Heart left ventricle (tissue), 16 donors: ENCODE measurements around the gene CASZ1. TPM values are rescaled to one million over a fixed set of nuclear protein-coding genes. Genes with fewer than 3 reads are reported as not detected.

Experiments used
- ATAC-seq, 4 donors: fragments of 200-7000 bp; cut with Tn5 transposase; one replicate each; pipeline ENCODE4 v1.9.1; 2020 to 2022; ENCODE audit warnings: moderate library complexity in 4 of 4, mild to moderate bottlenecking in 3 of 4, moderate number of reproducible peaks in 1 of 4
- DNase-seq, 5 donors: peaks; one replicate each; pipeline ENCODE4 v3.0.0-alpha.2; 2020
- H3K27ac ChIP-seq, 12 donors: fragments of 200-600 bp; sonication (generic) in 4 of 12; one replicate each; pipeline versions ENCODE4 v1.5.0 to v1.8.0; 2016 to 2022; ENCODE audit warnings: mild to moderate bottlenecking in 2 of 12
- H3K27me3 ChIP-seq, 9 donors: fragments of 200-600 bp; sonication (generic) in 2 of 9; one replicate each; pipeline versions ENCODE4 v1.5.1 to v1.8.0; 2016 to 2022; ENCODE audit warnings: mild to moderate bottlenecking in 3 of 9
- H3K36me3 ChIP-seq, 9 donors: fragments of 200-600 bp; sonication (generic) in 2 of 9; one replicate each; pipeline versions ENCODE4 v1.5.0 to v1.8.0; 2018 to 2022; ENCODE audit warnings: mild to moderate bottlenecking in 2 of 9
- H3K4me1 ChIP-seq, 12 donors: fragments of 200-600 bp; sonication (generic) in 4 of 12; one replicate each; pipeline versions ENCODE4 v1.5.0 to v1.8.0; 2016 to 2022; ENCODE audit warnings: mild to moderate bottlenecking in 3 of 12
- H3K4me3 ChIP-seq, 12 donors: fragments of 200-600 bp; sonication (generic) in 4 of 12; one replicate each; pipeline versions ENCODE4 v1.5.0 to v1.8.0; 2017 to 2022; ENCODE audit warnings: mild to moderate bottlenecking in 9 of 12, moderate library complexity in 4 of 12
- H3K9me3 ChIP-seq, 12 donors: fragments of 200-600 bp; sonication (generic) in 4 of 12; one replicate each; pipeline versions ENCODE4 v1.5.0 to v1.8.0; 2016 to 2022; ENCODE audit warnings: mild to moderate bottlenecking in 1 of 12
- POLR2A ChIP-seq, 2 donors: fragments of 450-650 bp; IDR thresholded peaks; one replicate each; pipeline ENCODE4 v1.6.1; 2017; ENCODE audit warnings: antibody characterized with exemption in 2 of 2, mild to moderate bottlenecking in 2 of 2, moderate library complexity in 2 of 2
- WGBS, 4 donors: extraction: QIAGEN DNeasy Blood & Tissue Kit in 2 of 4; methylation state at CpG; one replicate each; pipeline versions ENCODE4 v1.1.5 to v1.1.7; 2013 to 2018; 5-methylcytosine and 5-hydroxymethylcytosine counted together
- intact Hi-C, 10 donors: fragments of 100-400 bp; cut with DNase I; formaldehyde crosslinking; loops; one replicate each; pipeline versions ENCODE4 v1.11.1 to v1.14.2; 2022
- polyA plus RNA-seq, 2 donors: library from polyadenylated mRNA; stranded (reverse); fragments of 200-250 nt; gene quantifications; one replicate each; pipeline ENCODE4 v1.2.3, GENCODE V29; 2013
- total RNA-seq, 9 donors: library from RNA; depleted of rRNA in 2 of 9; stranded (reverse); fragments of >200 nt in 2 of 9; fragmentation: NEBNext Ultra II Directional in 3 of 9; extraction: Animal tissue kit (Norgen Biotek cat#: 25700) in 3 of 9; gene quantifications; one replicate each; pipeline versions ENCODE4 v1.1.0 to v1.2.4, GENCODE V29; 2016 to 2023
- TF ChIP-seq, protein P1 (sequence below), 12 donors: fragments of 200-600 bp; sonication (generic) in 4 of 12; IDR thresholded peaks; one replicate each; pipeline versions ENCODE4 v1.5.0 to v1.8.0; 2018 to 2022; ENCODE audit warnings: antibody characterized with exemption in 12 of 12, mild to moderate bottlenecking in 5 of 12
- donor health status: ischemic (EF 13 %, LVEDD 7.1; RV severe dilation, severe dysfunction).
- donor health status: healthy with polysubstance abuse.
- donor health status: DM: no; HTN: yes; CAD: no.
- donor health status: DM: no; HTN: no; CAD: no.
- donor health status: ischemic (EF 25% LVEDD 6.9; RV normal size, moderate dysfunction).
- donor health status: ischemic (EF 25% LVEDD 5.7; RV mildly dilated, moderate dysfunction).
- donor health status: healthy.
- donor health status: DM: yes; HTN: yes; CAD: no.
- donor health status: ischemic (EF 35%, LVEDD 5.7; RV mildly dilated, moderate dysfunction).
- donor health status: nonischemic (EF 11% LVEDD 7.7; RV severe dilation, severe dysfunction).
- donor health status: DM: yes; HTN: yes; CAD: no.
- donor health status: PGD.
- donor health status: ischemic (EF 29% LVEDD 5.4; RV normal size, mild dysfunction).
- donor health status: nonischemic (EF 23%, LVEDD 6.1; RV moderate dilation, normal function).

The CASZ1 gene
- total and polyA plus RNA-seq, 11 donors, result 28.8 to 84.9 (median 55.0) TPM

DNA sequence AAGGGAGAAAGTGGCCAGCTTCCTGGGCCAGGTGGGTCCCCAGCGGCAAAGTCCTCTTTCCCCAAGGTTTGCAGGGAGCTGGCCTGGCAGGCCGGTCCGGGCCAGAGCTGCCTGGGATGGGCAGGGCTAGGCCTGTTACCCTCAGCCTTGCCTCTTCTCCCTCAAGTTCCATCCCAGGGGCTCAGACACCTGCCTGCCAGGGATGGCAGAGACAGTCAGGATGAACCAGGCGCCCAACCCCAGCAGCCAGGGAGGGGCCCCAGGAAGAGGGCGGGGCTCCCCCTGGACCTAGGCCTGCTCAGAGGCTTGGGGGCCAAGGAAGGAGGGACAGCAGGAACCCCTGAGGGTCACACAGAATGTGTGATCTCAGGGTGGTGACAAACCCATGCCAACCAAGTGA is 120.6 kb downstream of the CASZ1 start:
- WGBS, 4 donors, result 61 to 92% (median 86%) methylated on average over 3 to 5 of the region's 5 CpGs
- DNase-seq (no peak), ATAC-seq (no peak)
- no peaks in the 10 kb centered on the region for H3K27me3 ChIP-seq
- TF ChIP-seq POLR2A (IDR thresholded peaks at IDR 0.05), result no peak
- TF ChIP-seq, protein P1, sequence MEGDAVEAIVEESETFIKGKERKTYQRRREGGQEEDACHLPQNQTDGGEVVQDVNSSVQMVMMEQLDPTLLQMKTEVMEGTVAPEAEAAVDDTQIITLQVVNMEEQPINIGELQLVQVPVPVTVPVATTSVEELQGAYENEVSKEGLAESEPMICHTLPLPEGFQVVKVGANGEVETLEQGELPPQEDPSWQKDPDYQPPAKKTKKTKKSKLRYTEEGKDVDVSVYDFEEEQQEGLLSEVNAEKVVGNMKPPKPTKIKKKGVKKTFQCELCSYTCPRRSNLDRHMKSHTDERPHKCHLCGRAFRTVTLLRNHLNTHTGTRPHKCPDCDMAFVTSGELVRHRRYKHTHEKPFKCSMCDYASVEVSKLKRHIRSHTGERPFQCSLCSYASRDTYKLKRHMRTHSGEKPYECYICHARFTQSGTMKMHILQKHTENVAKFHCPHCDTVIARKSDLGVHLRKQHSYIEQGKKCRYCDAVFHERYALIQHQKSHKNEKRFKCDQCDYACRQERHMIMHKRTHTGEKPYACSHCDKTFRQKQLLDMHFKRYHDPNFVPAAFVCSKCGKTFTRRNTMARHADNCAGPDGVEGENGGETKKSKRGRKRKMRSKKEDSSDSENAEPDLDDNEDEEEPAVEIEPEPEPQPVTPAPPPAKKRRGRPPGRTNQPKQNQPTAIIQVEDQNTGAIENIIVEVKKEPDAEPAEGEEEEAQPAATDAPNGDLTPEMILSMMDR (IDR thresholded peaks at IDR 0.05), result no peak
- peaks cover 9 to 100% (median 68%) of the 10 kb centered on the region in 12 donors for H3K4me1 ChIP-seq
- H3K36me3 ChIP-seq, result no peaks in the 10 kb centered on the region
- intact Hi-C loops, result loop anchor here in 3 of 10 donors (5.0 kb wide), 1 partner anchor 121 kb away; the partner anchor contains the start of gene CASZ1 (in 3 of the 3)
- H3K27ac ChIP-seq, result peak overlapping the region in 7 of 12 donors; percentile 23 to 94 (median 67)
- no peaks in the 10 kb centered on the region for H3K9me3 ChIP-seq
- no peak overlapping the region for H3K4me3 ChIP-seq

DNA sequence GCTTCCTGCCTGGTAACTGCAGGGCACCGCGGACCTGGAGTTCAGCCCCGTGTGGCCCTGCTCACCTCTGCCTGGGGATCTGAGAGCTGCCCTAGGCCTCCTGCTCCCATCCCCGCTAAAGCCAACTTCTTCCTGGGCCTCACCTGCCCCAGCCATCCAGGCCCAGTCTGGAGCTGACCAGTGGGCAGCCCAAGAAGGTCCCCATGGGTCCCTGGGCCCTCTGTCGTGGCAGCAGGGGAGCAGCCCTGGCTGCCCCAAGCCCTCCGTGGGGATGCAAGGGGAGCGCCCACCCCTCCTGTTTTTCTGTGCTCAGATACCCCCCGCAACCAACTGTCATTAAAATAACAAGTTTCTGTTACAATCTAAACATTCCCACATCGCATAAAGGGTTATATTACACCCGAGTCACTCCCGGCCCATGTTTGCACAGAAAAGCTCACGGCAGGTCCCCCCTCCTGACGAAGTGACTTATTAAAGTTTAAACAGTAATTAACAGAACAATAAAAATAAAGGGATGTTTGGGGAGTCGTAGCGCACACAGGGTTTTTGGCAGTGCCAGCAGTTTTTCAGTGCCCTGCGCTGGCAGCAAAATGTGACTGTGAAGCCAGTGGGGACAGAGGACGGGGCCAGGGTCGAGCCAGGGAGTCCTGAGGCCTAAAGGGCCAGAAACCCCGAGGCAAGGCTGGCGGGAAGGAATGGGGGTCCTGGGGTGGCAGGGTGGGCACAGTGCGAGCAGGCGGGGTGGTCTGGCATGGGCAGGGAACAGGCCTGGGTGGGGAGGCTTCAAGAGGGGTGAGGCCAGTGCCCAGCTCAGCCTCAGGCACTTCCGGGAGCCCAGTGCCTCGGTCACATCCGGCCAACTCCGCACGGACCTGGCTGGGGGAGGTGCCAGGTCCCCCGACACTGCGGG is 121.5 kb downstream of the CASZ1 start:
- intact Hi-C loops, result loop anchor here in 3 of 10 donors (5.0 kb wide), 1 partner anchor 122 kb away; the partner anchor contains the start of gene CASZ1 (in 3 of the 3)
- 60 to 71% (median 69%) methylated on average over 23 to 29 of the region's 29 CpGs for WGBS, 4 donors
- Histone ChIP-seq H3K27me3 (no peaks in the 10 kb centered on the region), H3K27ac (peak overlapping the region in 9 of 12 donors; percentile 8 to 94 (median 46)), H3K4me3 (no peak overlapping the region), H3K4me1 (peaks cover 9 to 99% (median 61%) of the 10 kb centered on the region in 12 donors), H3K9me3 (no peaks in the 10 kb centered on the region), H3K36me3 (no peaks in the 10 kb centered on the region)
- no peak for DNase-seq
- TF ChIP-seq POLR2A (IDR thresholded peaks at IDR 0.05), result no peak
- TF ChIP-seq, protein P1 (IDR thresholded peaks at IDR 0.05), result no peak
- ATAC-seq, result no peak

DNA sequence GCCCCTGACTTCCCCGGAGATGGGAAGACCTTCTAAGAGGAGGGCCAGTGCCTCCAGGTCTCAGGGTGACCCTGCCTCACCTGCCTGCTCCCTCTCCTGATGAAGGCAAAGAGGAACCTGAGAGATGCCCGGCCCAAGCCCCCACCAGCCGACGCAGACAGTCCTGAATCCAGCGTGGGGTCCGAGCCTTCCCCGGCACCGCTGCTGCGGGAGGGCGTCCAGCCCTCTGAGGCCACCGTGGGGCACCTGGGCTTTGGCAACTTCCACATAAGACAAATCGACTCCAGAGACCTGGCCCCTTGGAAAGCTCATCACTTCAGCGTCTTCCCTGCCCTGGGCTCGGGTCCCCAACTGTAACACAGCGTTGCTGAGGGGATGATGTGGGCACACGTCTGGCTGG is 122.2 kb downstream of the CASZ1 start:
- ATAC-seq, result no peak
- H3K4me3 ChIP-seq, result no peak overlapping the region
- no peaks in the 10 kb centered on the region for H3K27me3 ChIP-seq
- DNase-seq, result no peak
- intact Hi-C loops, result no loop called here
- peak overlapping the region in 7 of 12 donors; percentile 1 to 94 (median 69) for H3K27ac ChIP-seq
- no peaks in the 10 kb centered on the region for H3K9me3 ChIP-seq
- no peak for TF ChIP-seq POLR2A (IDR thresholded peaks at IDR 0.05)
- TF ChIP-seq, protein P1 (IDR thresholded peaks at IDR 0.05), result no peak
- 87 to 89% (median 88%) methylated on average over 8 to 16 of the region's 16 CpGs for WGBS, 4 donors
- H3K4me1 ChIP-seq, result peaks cover 7 to 99% (median 58%) of the 10 kb centered on the region in 12 donors
- H3K36me3 ChIP-seq, result no peaks in the 10 kb centered on the region

DNA sequence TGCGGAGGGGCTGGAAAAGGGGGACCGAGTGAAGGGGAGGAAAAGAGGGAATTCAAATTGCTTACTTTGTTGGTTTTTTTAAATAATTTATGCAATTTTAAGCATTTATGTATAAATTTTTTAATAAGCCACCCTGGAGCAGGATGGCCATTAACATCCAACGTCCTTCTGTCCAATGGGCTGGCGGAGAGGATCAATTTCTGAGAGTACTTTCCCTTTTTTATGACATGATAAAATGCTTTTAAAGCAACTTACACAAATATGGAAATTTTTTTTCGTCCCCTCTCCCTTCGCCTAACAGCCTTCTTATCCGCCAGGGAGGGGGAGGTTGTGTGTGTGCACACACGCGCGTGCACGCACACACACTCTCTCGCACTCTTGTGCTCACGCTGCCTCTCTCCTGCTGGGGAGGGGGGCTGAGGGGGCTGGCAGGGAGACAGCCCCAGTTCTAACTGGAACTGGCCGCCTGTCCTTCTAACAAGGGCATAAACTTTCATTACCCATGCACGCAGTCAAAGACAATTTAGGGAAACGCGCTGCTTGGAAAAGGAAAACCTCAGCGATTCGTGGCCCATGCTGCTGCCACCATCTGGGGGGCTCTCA is 123.2 kb downstream of the CASZ1 start:
- ATAC-seq (peak in 1 of 4 donors; percentile 36), DNase-seq (no peak)
- H3K27me3 ChIP-seq, result no peaks in the 10 kb centered on the region
- H3K27ac ChIP-seq, result peak overlapping the region in 10 of 12 donors; percentile 6 to 94 (median 72)
- TF ChIP-seq POLR2A (IDR thresholded peaks at IDR 0.05), result no peak
- TF ChIP-seq, protein P1 (IDR thresholded peaks at IDR 0.05), result no peak
- peaks cover 6 to 99% (median 59%) of the 10 kb centered on the region in 12 donors for H3K4me1 ChIP-seq
- intact Hi-C loops, result no loop called here
- H3K4me3 ChIP-seq, result no peak overlapping the region
- no peaks in the 10 kb centered on the region for H3K36me3 ChIP-seq
- no peaks in the 10 kb centered on the region for H3K9me3 ChIP-seq
- 67 to 78% (median 74%) methylated on average over 19 of the region's 19 CpGs for WGBS, 4 donors
